ENCODE measurements around the gene MCC. TPM values are rescaled to one million over a fixed set of nuclear protein-coding genes. Genes with fewer than 3 reads are reported as not detected.

Gene MCC
- total and polyA plus RNA-seq, 2 donors (not counting 1 experiment from before 2014, with no cell fraction given) = 0.09 to 0.32 TPM

- WGBS (ENCODE audit: insufficient coverage) = 100% methylated on average over 1 of the region's 1 CpG
- ChIA-PET CTCF (no interaction called here), POLR2A (no interaction called here)
- Histone ChIP-seq H3K27me3 (replicated peaks in 1 of 4; ENCODE audit: control extremely low read depth in 1 of 4, control insufficient read depth in 3 of 4, insufficient read depth in 4 of 4, low read length in 3 of 4) (peaks cover 0 to 2% (median 0%) of the 10 kb centered on the region in 4 experiments), H3K4me1 (ENCODE audit: control insufficient read depth in 2 of 2, insufficient read depth in 2 of 2, low read length in 2 of 2) (no peaks in the 10 kb centered on the region), H3K4me2 (replicated peaks; ENCODE audit: low read depth, low read length, poor library complexity, severe bottlenecking) (no peak overlapping the region), H3K9ac (ENCODE audit: low read length) (no peak overlapping the region), H3K4me3 (ENCODE audit: control extremely low read depth in 1 of 5, extremely low read depth in 1 of 5, insufficient read depth in 1 of 5, low read depth in 2 of 5, low read length in 4 of 5) (no peak overlapping the region), H3K36me3 (replicated peaks in 1 of 2; ENCODE audit: control extremely low read depth in 1 of 2, control insufficient read depth in 1 of 2, extremely low read depth in 1 of 2, insufficient read depth in 2 of 2, low read length in 1 of 2) (no peaks in the 10 kb centered on the region), H4K20me1 (ENCODE audit: control insufficient read depth, insufficient read depth, low read length, poor library complexity, severe bottlenecking) (no peaks in the 10 kb centered on the region), H3K79me2 (ENCODE audit: control insufficient read depth, insufficient read depth, low read length) (no peaks in the 10 kb centered on the region), H2AFZ (ENCODE audit: insufficient read depth, low read depth, low read length, poor library complexity, severe bottlenecking) (no peak overlapping the region), H3K27ac (ENCODE audit: low read length in 2 of 2) (no peak overlapping the region), H3K9me3 (ENCODE audit: control extremely low read depth in 1 of 3, control insufficient read depth in 2 of 3, insufficient read depth in 1 of 3, low read length in 2 of 3) (no peaks in the 10 kb centered on the region)
- TF ChIP-seq EZH2 (IDR thresholded peaks at IDR 0.05; ENCODE audit: borderline replicate concordance, insufficient read depth, low read depth, low read length, poor library complexity, severe bottlenecking) (no peak), CTCF (IDR thresholded peaks at IDR 0.05) (no peak)
- Mint-ChIP-seq H3K9me3 (ENCODE audit: insufficient read depth) (no peaks in the 10 kb centered on the region), H3K27ac (no peak overlapping the region), H3K27me3 (peaks cover 19% of the 10 kb centered on the region), H3K4me1 (no peaks in the 10 kb centered on the region), H3K4me3 (no peak overlapping the region)
- intact Hi-C loops (cut with micrococcal nuclease) = no loop called here
- ATAC-seq (ENCODE audit: low read depth) (no peak), DNase-seq (no peak)
These were observed 318.5 kb downstream of the MCC start for GRCh38 chr5:113169720-113170119.

- H2AFZ ChIP-seq (ENCODE audit: insufficient read depth, low read depth, low read length, poor library complexity, severe bottlenecking) = no peak overlapping the region
- no peaks in the 10 kb centered on the region for H3K4me1 ChIP-seq (ENCODE audit: control insufficient read depth in 2 of 2, insufficient read depth in 2 of 2, low read length in 2 of 2)
- ATAC-seq (ENCODE audit: low read depth) = no peak
- H3K27ac ChIP-seq (ENCODE audit: low read length in 2 of 2) = no peak overlapping the region
- intact Hi-C loops (cut with micrococcal nuclease) = no loop called here
- H3K9me3 Mint-ChIP-seq (ENCODE audit: insufficient read depth) = no peaks in the 10 kb centered on the region
- no peaks in the 10 kb centered on the region for H3K36me3 ChIP-seq (replicated peaks in 1 of 2; ENCODE audit: control extremely low read depth in 1 of 2, control insufficient read depth in 1 of 2, extremely low read depth in 1 of 2, insufficient read depth in 2 of 2, low read length in 1 of 2)
- no CpG with 5 or more reads among the region's 2 CpGs for WGBS (ENCODE audit: insufficient coverage)
- DNase-seq = no peak
- no peaks in the 10 kb centered on the region for H4K20me1 ChIP-seq (ENCODE audit: control insufficient read depth, insufficient read depth, low read length, poor library complexity, severe bottlenecking)
- no peak for TF ChIP-seq CTCF (IDR thresholded peaks at IDR 0.05)
- no peak overlapping the region for H3K4me3 ChIP-seq (ENCODE audit: control extremely low read depth in 1 of 5, extremely low read depth in 1 of 5, insufficient read depth in 1 of 5, low read depth in 2 of 5, low read length in 4 of 5)
- H3K4me2 ChIP-seq (replicated peaks; ENCODE audit: low read depth, low read length, poor library complexity, severe bottlenecking) = no peak overlapping the region
- no peak overlapping the region for H3K4me3 Mint-ChIP-seq
- CTCF ChIA-PET = no interaction called here
- H3K27me3 ChIP-seq (replicated peaks in 1 of 4; ENCODE audit: control extremely low read depth in 1 of 4, control insufficient read depth in 3 of 4, insufficient read depth in 4 of 4, low read length in 3 of 4) = no peaks in the 10 kb centered on the region
- H3K27me3 Mint-ChIP-seq = peaks cover 16% of the 10 kb centered on the region
- no peak overlapping the region for H3K9ac ChIP-seq (ENCODE audit: low read length)
- POLR2A ChIA-PET = no interaction called here
- no peaks in the 10 kb centered on the region for H3K79me2 ChIP-seq (ENCODE audit: control insufficient read depth, insufficient read depth, low read length)
- H3K4me1 Mint-ChIP-seq = no peaks in the 10 kb centered on the region
- H3K9me3 ChIP-seq (ENCODE audit: control extremely low read depth in 1 of 3, control insufficient read depth in 2 of 3, insufficient read depth in 1 of 3, low read length in 2 of 3) = no peaks in the 10 kb centered on the region
- H3K27ac Mint-ChIP-seq = no peak overlapping the region
These were observed 320.3 kb downstream of the MCC start for GRCh38 chr5:113167985-113168384.

All from B cell (primary cell).